ENCODE results near the gene ZNF655. TPM values are rescaled to one million over a fixed set of nuclear protein-coding genes. Genes with fewer than 3 reads are reported as not detected.

Gene ZNF655
- total RNA-seq, 1 experiment from 2014 or later: 59.3 TPM

- peaks cover 34% of the 10 kb centered on the region for H3K36me3 ChIP-seq (ENCODE audit: insufficient read depth, low read length, poor library complexity, severe bottlenecking)
- DNase-seq (ENCODE audit: low spot score): no peak
- H3K9me3 ChIP-seq (ENCODE audit: low read depth, low read length, poor library complexity, severe bottlenecking): no peaks in the 10 kb centered on the region
- no peak for TF ChIP-seq CTCF (conservative IDR thresholded peaks at IDR 0.05; ENCODE audit: low read depth, low read length)
- no peak for TF ChIP-seq EZH2 (IDR thresholded peaks at IDR 0.05; ENCODE audit: borderline replicate concordance, low read depth, low read length, poor library complexity, severe bottlenecking)
- no TSS peak for BruUV-seq (replicated peaks)
- peaks cover 5% of the 10 kb centered on the region for H3K4me1 ChIP-seq (ENCODE audit: insufficient read depth, low read length, poor library complexity, severe bottlenecking)
- H3K4me3 ChIP-seq (ENCODE audit: low read depth, low read length, poor library complexity, severe bottlenecking): peak overlapping the region; percentile 86
- no peaks in the 10 kb centered on the region for H3K27me3 ChIP-seq (replicated peaks; ENCODE audit: insufficient read depth, low read depth, low read length, poor library complexity)
- peak overlapping the region; percentile 81 for H3K27ac ChIP-seq (ENCODE audit: low read depth, low read length, poor library complexity, severe bottlenecking)
- POLR2A ChIA-PET (ENCODE audit: low non-redundant PET): no interaction called here
- CTCF ChIA-PET: no interaction called here
- intact Hi-C loops (cut with micrococcal nuclease; ENCODE audit: unreplicated experiment): no loop called here
These were observed 58.8 kb downstream of the ZNF655 start for GRCh38 chr7:99617192-99617781.

GRCh38 chr7:99618726-99619125 is 60.3 kb downstream of the ZNF655 start:
- CTCF ChIA-PET: no interaction called here
- intact Hi-C loops (cut with micrococcal nuclease; ENCODE audit: unreplicated experiment): no loop called here
- no peak for TF ChIP-seq CTCF (conservative IDR thresholded peaks at IDR 0.05; ENCODE audit: low read depth, low read length)
- no peak for TF ChIP-seq EZH2 (IDR thresholded peaks at IDR 0.05; ENCODE audit: borderline replicate concordance, low read depth, low read length, poor library complexity, severe bottlenecking)
- no TSS peak for BruUV-seq (replicated peaks)
- Histone ChIP-seq H3K27ac (ENCODE audit: low read depth, low read length, poor library complexity, severe bottlenecking) (no peak overlapping the region), H3K4me3 (ENCODE audit: low read depth, low read length, poor library complexity, severe bottlenecking) (no peak overlapping the region), H3K27me3 (replicated peaks; ENCODE audit: insufficient read depth, low read depth, low read length, poor library complexity) (no peaks in the 10 kb centered on the region), H3K36me3 (ENCODE audit: insufficient read depth, low read length, poor library complexity, severe bottlenecking) (peaks cover 48% of the 10 kb centered on the region), H3K9me3 (ENCODE audit: low read depth, low read length, poor library complexity, severe bottlenecking) (no peaks in the 10 kb centered on the region), H3K4me1 (ENCODE audit: insufficient read depth, low read length, poor library complexity, severe bottlenecking) (peaks cover 5% of the 10 kb centered on the region)
- POLR2A ChIA-PET (ENCODE audit: low non-redundant PET): no interaction called here
- DNase-seq (ENCODE audit: low spot score): no peak

GRCh38 chr7:99619571-99620130 is 61.2 kb downstream of the ZNF655 start:
- no peak for TF ChIP-seq CTCF (conservative IDR thresholded peaks at IDR 0.05; ENCODE audit: low read depth, low read length)
- no peak for TF ChIP-seq EZH2 (IDR thresholded peaks at IDR 0.05; ENCODE audit: borderline replicate concordance, low read depth, low read length, poor library complexity, severe bottlenecking)
- CTCF ChIA-PET: no interaction called here
- H3K4me1 ChIP-seq (ENCODE audit: insufficient read depth, low read length, poor library complexity, severe bottlenecking): peaks cover 5% of the 10 kb centered on the region
- BruUV-seq (replicated peaks): no TSS peak
- POLR2A ChIA-PET (ENCODE audit: low non-redundant PET): no interaction called here
- no peaks in the 10 kb centered on the region for H3K27me3 ChIP-seq (replicated peaks; ENCODE audit: insufficient read depth, low read depth, low read length, poor library complexity)
- no peaks in the 10 kb centered on the region for H3K9me3 ChIP-seq (ENCODE audit: low read depth, low read length, poor library complexity, severe bottlenecking)
- intact Hi-C loops (cut with micrococcal nuclease; ENCODE audit: unreplicated experiment): no loop called here
- DNase-seq (ENCODE audit: low spot score): no peak
- H3K4me3 ChIP-seq (ENCODE audit: low read depth, low read length, poor library complexity, severe bottlenecking): no peak overlapping the region
- H3K27ac ChIP-seq (ENCODE audit: low read depth, low read length, poor library complexity, severe bottlenecking): no peak overlapping the region
- H3K36me3 ChIP-seq (ENCODE audit: insufficient read depth, low read length, poor library complexity, severe bottlenecking): peaks cover 57% of the 10 kb centered on the region

Data from A673 (cell line).